GM19328 (cell line): ENCODE results near the gene PPARD.

Experiments
- ATAC-seq: cut with Tn5 transposase; IDR thresholded peaks from one replicate; pipeline ENCODE4 v1.9.1; 2021; ENCODE audit warnings: mild to moderate bottlenecking, moderate library complexity; ENCODE audit not compliant: unreplicated experiment

PPARD gene

GRCh38 chr6:35465646-35466045 lies 123.3 kb downstream of the PPARD start:
- ATAC-seq: no peak

- ATAC-seq: peak; percentile 80
Measured at GRCh38 chr6:35468181-35468979, 126.0 kb downstream of the PPARD start, which contains the start of gene RPL10A. Gene RPL10A, plus strand, starts transcription at chr6:35468401. Its CDS starts 34 bp downstream, at chr6:35468435.

- ATAC-seq: no peak
Measured at GRCh38 chr6:35468980-35469750, 126.8 kb downstream of the PPARD start.

GRCh38 chr6:35469751-35470662 lies 127.6 kb downstream of the PPARD start:
- no peak for ATAC-seq

- no peak for ATAC-seq
Measured at GRCh38 chr6:35470663-35471120, 128.3 kb downstream of the PPARD start.

GRCh38 chr6:35471836-35472345 lies 129.5 kb downstream of the PPARD start:
- no peak for ATAC-seq

GRCh38 chr6:35473075-35473849 lies 130.9 kb downstream of the PPARD start:
- ATAC-seq: no peak

GRCh38 chr6:35473850-35474130 lies 131.4 kb downstream of the PPARD start:
- no peak for ATAC-seq

- no peak for ATAC-seq
Measured at GRCh38 chr6:35474131-35474941, 132.0 kb downstream of the PPARD start.

GRCh38 chr6:35474942-35475570 lies 132.7 kb downstream of the PPARD start:
- ATAC-seq: no peak

GRCh38 chr6:35475573-35475972 lies 133.2 kb downstream of the PPARD start:
- ATAC-seq: no peak

GRCh38 chr6:35476004-35476403 lies 133.6 kb downstream of the PPARD start:
- no peak for ATAC-seq

- ATAC-seq: no peak
Measured at GRCh38 chr6:35477028-35477427, 134.7 kb downstream of the PPARD start.
